GM18508 (cell line): ENCODE results near the gene SHISA6.

Experiments
- ATAC-seq: cut with Tn5 transposase; IDR thresholded peaks from one replicate; pipeline ENCODE4 v1.9.1; 2021; ENCODE audit warnings: moderate number of reproducible peaks; ENCODE audit not compliant: insufficient read depth, unreplicated experiment

SHISA6 gene

DNA sequence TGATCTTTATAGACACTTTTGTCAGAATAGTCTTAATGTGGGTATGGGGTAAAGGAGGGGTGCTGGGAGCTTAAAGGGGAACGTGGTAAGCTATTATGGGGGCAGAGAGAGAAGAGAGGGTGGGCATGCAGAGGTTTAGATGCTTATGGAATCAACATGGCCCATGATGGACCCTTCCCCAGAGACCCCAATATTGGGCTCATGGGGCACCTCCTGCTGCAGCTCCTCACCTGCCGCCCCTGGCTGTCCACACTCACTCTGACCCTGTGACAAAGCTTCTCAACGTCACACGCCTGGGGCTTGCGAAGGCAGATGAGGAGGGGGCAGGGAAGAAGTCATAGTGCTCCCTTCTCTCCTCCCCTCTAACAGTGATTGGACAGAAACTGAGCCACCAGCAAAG, 95.3 kb downstream of the SHISA6 start:
- ATAC-seq, result no peak

GRCh38 chr17:11340803-11341202, 99.8 kb downstream of the SHISA6 start:
- ATAC-seq, result no peak

DNA sequence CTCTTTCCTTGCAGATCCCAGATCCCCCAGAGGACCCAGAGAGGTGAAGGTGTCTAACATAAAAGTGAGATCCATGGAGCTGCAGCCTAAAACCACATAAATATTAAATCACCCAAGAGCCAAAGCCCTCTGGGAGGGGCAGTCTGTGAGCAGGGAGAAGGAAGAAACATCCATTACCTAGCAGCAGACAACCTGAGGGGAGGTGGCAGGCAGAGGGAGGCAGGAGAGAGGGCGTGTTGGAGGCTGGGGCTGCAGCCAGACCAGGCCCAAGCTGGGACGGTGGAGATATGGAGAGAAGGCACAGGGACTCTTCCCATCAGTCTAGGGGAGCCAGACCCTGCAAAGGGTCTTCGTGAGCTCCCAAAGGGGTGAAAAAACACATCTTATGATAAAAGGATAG, 101.1 kb downstream of the SHISA6 start:
- no peak for ATAC-seq

GRCh38 chr17:11349106-11349505, 108.1 kb downstream of the SHISA6 start:
- no peak for ATAC-seq

DNA sequence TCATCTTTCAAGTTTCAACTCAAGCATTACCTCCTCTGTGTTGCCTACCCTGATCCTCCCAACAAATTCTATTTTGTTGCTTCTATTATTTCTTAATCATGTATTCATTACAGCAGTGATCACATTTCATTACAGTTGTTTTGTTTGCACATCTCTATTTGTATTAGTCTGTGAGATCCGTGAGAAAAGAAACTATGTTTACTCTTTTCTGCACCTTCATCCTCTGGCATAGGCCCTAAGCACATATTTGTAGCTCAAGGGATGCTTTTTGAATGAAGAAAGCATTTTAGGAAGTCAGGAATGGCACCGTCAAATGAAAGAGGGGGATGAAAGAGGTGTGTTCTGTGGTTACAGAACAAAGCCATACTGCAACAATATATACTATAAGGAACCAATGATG, 110.5 kb downstream of the SHISA6 start:
- ATAC-seq, result no peak

DNA sequence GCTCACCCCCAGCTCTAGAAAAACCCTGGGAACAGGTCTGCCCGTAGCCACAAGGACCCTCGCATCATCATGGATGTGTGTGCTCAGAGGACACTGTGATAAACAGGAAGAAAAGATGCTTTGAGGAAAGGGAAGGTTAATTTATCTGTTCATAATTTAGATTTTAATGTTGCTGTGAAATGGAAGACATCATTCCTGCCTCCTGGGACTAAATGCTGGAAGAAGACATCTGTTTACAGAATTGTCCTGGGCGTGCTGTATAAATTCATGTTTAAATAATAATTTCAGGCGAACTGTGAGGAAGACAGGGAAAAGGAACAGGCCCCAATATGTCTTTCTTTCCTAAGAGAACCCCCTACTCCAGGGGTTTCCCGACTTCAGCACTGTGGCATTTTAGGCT, 112.6 kb downstream of the SHISA6 start:
- ATAC-seq, result no peak

DNA sequence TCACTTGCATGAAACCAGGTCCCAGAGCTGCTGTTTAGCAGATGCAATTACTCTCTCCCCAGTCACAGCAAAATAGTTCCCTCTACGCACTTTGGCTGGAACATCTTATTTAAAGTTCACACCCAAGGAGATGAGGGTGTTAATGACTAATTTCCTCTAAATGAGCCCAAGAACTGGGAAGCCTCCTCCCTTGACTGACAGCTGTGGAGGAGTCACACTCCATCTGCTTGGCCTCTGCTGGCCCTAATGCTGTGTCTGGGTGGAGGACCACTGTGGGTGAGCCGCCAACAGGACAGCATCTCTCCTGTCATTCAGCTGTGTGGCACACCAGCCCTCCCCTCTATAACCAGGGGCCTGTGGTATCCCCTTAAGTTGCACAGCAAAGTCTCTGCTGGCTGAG, 115.4 kb downstream of the SHISA6 start:
- no peak for ATAC-seq

DNA sequence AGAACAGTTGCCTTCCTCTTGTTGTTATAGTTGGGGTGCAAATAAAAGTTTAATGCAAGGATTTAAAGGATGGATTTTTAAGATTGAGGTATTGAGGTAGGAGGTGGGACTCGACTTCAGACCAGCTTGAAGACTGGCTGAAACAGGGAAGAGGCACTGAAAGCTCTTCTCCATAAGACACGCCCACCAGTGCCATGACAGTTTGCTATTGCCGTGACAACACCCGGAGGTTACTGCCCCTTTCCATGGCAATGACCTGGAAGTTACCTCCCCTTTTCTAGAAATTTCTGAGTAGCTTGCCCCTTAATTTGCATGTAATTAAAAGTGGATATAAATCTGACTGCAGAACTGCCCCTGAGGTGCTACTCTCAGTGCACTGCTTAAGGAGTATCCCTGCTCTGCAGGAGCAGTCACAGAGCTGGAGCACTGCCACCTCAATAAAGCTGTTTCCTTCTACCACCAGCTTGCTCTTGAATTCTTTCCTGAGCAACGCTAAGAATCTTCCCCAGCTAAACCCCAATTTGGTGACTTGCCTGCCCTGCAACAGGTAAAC, 122.6 kb downstream of the SHISA6 start:
- ATAC-seq, result no peak

- no peak for ATAC-seq
Measured at GRCh38 chr17:11366272-11366850, 125.3 kb downstream of the SHISA6 start.

- no peak for ATAC-seq
Measured at GRCh38 chr17:11369575-11369974, 128.6 kb downstream of the SHISA6 start.

DNA sequence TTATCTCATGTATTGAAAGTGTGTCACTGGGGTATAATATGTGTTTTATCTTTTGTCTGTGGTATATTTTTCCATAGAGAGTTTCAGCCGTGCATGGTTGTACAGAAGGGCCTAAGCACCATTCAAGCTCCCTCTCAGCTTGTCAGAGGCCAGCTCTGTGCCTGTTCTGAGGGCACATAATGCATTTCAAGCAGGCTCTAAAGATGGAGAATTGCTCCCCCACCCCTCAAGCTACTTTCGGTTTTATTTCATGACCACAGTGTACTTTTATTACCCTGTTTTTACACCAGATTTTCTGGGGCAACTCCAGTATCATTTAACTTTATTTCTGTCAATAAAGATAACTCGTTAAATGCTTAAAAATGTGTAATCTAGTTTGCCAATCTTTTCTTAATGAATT, 131.7 kb downstream of the SHISA6 start:
- ATAC-seq, result no peak

DNA sequence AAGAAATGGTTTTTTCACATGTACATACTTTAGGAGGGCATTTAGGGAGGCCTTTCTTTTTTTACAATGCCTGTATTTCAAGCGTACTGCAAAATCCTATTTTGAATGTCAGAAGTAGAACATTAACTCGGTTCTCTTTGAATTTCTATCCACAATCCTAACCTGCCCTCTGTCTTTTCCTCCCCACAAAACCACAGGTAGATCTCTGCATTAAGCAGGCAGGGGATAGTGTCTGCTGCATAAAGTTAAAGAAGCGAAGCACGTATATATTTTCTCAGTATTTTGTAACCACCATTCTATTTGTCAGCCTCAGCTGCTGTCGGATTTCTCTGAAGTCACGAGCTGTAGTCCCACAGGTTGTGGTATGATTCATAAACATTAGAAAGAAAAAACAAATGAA, 137.5 kb downstream of the SHISA6 start:
- no peak for ATAC-seq

- ATAC-seq, result no peak
Measured at GRCh38 chr17:11380761-11381160, 139.7 kb downstream of the SHISA6 start.

GRCh38 chr17:11383157-11383556, 142.1 kb downstream of the SHISA6 start:
- ATAC-seq, result no peak

GRCh38 chr17:11384131-11384530, 143.1 kb downstream of the SHISA6 start:
- no peak for ATAC-seq

DNA sequence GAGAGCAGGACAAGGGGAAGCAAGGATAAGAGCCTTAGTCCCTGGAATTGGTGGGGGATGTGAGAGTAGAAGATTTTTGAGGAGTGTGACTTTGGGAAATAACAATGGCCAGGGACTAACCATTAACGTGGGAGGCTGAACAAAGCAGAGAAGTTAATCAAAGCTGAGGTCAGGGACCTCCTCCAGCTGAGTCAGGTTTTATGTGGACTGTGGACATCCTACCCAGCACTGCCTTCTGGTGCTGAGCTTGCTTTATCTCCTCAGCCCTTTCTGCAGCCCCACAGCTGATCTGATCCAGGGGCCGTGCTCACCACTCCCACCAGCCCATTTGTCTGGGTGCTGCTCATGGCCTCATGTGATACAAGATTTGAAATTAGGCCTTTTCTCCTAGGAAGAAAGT, 146.6 kb downstream of the SHISA6 start:
- ATAC-seq, result no peak

- no peak for ATAC-seq
Measured at GRCh38 chr17:11388054-11388453, 147.0 kb downstream of the SHISA6 start.

- ATAC-seq, result no peak
Measured at GRCh38 chr17:11389583-11389982, 148.6 kb downstream of the SHISA6 start.

GRCh38 chr17:11391134-11391533, 150.1 kb downstream of the SHISA6 start:
- no peak for ATAC-seq

DNA sequence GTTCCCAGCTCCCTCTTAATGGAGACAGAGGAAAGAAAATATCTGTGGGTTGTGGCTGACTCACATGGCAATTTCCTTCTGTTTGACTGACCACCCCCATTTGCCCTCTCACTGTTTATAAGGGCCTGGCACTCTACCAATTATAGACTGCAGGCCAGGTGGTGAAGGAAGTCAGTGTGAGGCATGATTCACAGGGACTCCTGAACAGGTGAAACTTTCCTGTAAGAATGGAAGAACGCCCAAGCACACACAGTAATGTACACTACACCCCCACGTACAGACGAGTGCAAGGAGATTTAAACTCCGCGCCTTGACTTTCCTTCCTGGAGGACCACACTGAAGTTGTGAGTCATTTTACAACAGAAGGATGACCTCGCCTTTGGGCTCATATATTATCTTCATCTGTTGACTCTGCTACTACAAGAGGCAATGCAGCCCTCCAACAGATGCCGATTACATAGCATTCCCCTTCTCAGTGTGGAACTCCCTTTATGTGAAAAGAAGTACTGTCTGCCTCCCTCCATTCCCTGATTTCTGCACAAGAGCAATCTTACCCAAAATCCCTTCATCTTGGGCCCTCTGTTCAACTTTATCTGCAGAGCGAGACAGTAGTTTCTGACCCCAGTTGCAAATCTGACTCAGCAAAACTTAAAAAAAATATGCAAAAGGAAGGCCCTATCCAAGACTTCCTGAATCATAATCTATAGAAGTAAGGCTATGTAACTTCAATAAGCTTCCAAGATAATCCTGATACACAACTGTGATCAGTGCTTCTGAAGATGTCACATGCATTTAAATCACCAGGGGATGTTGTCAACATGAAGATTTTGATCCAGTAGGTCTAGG, 163.6 kb downstream of the SHISA6 start:
- no peak for ATAC-seq

DNA sequence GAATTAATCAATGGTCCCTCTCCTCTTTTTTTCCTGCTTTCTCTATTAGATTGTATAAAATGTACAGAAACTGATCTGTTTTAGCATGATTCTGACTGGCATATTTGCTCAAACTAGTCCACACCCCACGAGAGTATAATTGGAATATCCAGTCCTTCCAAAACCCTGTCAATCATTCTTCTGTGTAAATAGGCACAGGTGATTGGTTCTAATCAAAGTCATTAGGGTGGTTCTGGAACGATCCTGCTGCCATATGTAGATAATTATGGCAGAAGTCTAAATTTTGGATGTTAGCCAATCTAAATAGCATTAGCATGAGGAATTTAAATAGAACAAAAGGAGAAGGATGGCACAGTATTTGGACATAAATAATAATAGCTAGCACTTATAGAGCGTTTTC, 165.7 kb downstream of the SHISA6 start:
- no peak for ATAC-seq

DNA sequence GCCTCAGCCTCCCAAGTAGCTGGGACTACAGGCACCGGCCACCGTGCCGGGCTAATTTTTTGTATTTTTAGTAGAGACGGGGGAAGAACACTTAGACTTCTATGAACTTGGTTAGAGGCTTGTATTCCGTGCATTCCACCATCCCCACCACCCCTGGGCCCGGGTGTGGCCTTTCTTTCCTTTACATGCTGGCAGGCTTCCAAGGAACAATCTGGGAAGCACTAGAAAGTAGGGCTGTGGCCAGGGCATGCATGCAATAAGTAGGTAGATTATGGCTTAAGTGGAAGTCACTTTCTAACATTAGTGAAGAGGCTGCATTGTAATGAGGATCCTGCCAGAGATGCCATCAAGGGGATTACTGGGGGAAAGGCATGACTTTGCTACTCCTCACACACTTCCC, 171.6 kb downstream of the SHISA6 start:
- no peak for ATAC-seq
